Measurements from ENCODE around the gene GREB1.

The GREB1 gene

DNA sequence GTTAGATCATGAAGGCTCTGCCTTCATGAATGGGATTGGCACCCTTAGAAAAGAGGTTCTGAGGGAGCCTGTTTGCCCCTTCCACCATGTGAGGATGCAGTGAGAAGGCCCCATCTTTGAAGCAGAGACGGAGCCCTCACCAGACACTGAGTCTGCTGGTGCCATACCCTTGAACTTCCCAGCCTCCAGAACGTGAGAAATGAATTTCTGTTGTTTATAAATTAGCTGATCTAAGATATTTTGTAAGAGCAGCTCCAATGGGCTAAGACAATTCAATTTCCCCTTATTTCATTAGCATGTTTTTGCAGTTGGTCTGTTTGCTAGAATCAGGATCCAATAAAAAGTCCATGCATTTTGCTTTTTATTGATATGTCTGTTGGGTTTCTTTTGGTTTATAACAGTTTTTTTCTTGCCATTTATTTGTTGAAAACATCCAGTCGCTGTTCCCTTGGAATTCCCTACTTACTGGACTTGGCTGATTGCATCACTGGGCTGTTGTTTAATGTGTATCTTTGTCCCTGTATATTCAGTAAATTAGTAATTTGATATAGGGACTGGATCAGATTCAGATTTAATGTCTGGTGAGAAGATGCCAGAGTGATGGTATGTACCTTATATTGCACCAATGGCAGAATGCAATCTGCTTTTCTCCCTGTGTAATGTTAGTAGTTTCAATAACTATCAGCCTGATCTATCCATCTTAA, 24.0 kb upstream of the GREB1 start:
- DNase-seq = no peak

DNA sequence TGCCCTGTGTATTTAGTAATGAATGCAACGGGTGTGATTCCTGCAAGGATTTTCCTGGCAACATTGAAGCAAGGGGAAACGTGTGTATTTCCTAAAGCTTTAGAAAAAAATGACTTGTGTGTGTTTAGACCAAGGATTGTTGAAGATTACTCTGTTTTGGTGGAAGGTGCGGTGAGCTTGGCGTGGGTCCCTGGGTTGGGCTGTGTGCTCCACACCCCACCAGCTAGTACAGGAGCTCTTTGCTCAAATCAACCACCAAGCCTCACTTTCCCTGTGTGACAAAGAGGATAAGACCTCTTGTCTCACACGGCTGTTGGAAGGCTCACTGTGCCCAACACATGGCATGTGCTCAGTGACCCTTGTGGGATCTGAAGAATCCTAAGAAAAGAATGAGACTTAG, 21.4 kb upstream of the GREB1 start:
- DNase-seq = no peak

DNA sequence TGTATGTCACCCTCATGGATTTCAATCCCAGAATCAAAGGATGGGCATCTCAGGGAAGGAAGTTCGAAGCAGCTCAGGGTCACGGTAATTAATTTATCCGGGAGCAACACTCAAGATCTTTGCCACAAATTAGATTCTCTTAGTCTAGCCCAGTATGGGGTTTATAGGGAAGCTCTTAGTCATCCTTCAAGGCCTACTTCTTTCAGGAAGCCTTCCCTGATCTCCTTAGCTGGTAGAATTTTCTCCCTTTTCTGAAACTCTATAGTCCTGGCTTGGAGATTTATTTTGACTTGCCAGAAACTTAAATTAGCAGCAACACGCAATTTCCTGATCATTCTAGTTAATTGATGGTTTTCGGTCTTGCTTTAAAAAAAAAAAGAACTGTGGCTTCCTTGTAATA, 20.5 kb upstream of the GREB1 start:
- DNase-seq = no peak

DNA sequence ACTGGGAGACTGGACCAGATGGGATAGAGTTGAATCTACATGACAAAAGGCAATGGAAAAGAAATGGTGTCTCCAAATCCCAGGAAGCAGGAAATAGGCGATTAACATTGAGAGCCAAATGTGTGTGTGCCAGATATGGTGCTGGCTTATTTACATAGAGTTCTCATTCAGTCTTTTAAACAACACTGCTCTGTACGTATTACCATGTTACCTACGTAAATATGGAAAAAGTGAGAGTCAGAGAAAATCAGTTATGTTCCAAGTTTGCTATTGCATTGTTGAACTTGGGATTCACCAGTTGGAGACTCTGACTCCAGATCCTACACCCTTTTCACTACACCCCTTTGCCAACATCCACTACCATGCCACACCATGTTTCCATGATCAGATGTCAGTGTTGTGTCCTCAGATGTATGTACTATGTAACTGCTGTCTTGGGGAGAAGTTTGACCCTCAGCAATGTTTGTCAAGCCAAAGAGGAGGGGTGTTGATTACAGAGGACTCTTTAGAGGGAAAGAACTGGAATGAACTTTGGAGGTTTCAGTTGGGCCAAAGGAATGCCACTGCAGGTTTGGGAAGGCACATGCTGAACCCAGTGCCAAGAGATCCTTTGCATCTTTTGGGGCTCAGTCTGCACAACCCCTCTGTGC, 19.6 kb upstream of the GREB1 start:
- DNase-seq = no peak

DNA sequence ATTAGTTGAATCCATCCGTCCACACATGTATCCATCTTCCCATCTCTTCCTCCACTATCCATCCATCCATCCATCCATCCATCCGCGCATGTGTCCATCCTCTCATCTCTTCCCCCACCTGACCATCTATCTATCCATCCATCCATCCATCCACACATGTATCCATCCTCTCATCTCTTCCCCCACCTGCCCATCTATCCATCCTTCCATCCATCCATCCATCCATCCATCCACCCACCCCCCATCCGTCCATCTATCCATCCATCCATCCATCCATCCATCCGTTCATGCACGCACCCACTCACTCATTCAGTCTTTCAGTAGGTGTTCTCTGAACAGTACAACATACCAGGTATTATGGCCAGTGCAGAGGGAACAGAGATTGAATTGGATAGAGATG, 18.9 kb upstream of the GREB1 start:
- no peak for DNase-seq

DNA sequence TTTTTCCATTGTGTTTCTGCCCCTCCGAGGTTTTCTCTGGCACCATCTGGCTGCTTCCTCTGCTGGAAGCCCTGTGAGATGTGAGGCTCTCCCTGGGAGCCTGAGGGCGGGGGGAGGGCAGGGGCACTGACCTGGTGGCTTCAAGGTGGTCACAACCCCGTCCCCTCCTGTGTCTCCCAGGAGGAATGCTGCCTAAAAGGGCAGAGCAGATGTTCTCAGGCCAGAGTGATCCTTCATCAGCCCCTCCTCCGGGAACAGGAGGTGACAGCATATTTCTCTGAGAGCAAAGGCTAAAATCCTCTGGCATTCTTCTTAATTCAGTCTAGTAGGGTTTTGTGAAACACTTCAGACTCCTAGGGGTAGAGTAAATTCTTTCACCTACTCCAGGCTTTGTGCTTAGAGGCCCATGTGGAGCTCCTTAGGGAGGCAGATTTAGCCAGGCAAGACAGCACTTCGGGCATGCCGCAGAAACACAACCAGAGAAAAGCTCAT, 18.3 kb upstream of the GREB1 start:
- DNase-seq = no peak

DNA sequence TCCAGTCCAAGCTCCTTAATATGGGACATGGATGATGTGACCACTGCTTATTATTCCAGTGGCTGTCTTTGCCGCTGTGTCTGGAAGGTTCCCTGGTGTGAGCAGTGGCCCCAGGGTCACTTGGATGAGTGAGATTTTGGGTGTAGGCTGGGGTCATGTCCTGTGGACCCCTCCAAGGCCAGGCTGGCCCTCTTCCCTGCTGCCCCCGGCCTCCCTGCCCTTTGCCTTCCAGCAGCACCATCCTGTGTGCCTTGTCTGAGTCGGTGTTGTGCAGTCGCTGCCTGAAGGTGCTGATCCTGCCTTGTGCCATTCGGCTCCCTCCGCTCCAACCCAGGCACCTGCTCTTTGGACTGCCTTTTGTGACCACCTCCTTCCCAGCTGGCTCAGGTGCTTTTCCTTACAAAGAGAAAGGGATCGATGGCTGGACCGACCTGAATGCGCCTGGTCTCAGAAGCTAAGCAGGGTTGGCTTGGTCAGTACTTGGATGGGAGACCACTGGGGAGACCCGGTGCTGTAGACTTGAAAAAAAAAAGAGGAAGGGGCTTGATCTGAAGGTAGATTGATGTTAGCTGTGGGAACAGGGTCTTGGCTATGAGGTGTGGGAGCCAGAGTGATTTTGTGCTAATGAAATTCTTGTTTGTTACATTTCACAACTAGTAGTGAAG, 16.7 kb upstream of the GREB1 start:
- no peak for DNase-seq

DNA sequence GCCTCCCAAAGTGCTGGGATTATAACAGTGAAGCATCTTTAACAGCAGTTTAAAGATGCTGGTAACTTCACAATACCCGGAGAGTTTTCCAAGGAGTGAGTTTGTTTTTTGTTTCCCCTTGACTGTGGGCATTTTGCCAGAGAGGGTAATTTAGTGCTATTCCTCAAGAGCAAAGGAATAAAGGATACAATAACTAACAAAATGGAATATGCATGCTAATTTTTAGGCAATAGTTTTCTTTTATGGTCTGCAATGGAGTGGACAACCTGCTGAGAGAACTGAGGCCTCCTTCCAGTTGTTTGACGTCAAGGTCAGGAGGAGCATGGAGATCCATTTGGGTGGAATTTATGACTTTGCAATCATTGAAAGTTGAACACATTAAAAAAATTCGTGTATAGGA, 15.9 kb upstream of the GREB1 start:
- DNase-seq = no peak

DNA sequence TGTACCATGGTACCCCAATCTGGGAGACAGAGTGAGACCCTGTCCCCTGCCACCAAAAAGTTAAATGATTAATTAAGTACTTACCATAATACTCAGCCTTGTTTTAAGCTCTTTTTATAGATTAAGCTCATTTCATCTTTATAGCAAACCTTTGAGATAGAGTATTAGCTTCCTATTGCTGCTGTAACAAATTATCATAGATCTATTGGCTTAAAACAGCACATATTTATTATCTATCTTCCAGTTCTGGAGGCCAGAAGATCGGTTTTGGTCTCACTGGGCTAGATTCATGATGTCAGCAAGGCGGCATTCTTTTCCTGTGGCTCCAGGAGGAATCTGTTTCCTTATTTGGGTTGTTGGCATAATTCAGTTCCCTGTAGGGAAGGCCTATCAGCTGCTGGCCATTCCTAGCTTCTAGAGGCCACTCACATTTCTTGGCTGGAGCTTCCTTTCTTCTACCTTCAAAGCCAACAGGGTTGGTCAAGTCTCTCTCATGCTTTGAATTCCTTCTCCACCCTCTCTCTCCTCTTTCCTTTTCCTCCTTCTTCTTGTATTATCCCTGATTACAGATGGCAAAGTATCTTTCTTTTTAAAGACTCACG, 13.7 kb upstream of the GREB1 start:
- no peak for DNase-seq

DNA sequence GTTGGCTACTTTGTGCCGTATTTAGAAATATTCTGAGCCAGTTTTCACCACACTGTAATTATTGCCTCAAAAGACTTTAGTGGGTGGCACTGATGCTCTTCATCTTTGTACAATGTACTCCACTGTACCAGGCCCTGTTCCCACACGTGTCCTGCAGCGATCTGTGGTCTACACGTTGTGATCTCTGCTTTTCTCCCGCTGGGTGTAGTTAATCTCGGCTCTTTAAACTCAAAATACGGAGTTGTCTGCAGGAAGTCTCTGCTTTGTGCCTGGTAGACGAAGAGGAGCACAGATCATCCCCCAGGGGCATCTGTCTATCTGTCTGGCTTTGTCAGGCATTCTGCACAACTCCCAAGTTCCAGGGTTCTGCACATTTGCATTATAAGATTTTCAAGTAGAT, 12.1 kb upstream of the GREB1 start:
- DNase-seq = no peak

DNA sequence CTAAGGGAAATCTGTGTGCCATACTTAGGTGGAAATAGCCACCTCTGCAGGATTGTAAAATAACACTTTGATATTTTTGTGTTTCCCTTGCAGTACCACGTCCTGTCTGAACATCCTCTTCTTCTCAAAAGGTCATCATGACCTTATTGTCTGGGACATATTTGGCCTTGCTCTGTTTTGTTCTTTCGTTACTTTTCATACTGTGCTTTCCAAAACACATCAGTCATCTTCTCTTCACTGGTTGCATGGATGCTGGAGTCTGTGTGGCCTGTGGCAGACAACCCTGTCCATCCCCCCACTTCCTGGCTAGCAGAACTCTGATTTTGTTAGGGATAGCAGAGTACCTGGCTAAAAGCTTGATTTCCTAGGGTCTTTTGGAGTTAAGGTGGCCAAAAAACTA, 9.4 kb upstream of the GREB1 start:
- no peak for DNase-seq

DNA sequence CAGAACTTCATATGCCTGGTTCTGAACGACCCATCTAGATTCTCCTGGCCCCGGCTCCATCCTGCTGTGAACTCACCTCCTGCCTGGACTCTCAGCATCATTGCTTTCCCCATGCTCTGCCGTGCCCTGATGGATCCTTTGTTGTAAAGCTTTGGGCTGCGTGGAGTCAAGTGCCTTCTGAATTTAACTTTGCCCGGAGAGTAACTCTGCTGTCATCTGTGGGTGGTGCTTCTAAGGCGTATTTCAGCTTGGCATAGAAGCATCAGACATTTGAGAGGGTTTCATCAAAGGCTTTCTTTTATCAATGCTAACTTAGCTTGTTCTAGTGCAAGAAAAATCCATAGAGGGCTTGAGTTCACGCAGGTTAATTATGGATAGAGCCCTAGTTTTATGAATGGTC, 8.1 kb upstream of the GREB1 start:
- DNase-seq = no peak

DNA sequence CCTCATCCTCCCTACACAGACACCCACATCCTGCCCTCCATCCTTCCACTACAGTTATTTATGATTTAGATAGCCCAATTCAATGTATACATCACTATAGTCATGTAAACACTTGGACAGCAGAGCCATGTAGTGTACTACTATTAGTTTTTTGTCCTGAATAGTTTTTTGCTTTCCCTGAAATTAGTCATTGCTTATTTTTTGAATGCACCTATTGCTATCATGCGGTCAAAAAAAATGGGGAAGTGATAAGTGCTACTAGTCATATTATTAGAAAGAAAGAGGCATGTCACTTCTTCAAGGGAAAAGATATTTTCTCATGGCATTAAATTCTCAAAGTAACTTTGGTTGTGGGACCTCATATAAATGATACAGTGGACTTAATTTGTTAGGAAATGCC, 6.8 kb upstream of the GREB1 start:
- no peak for DNase-seq

DNA sequence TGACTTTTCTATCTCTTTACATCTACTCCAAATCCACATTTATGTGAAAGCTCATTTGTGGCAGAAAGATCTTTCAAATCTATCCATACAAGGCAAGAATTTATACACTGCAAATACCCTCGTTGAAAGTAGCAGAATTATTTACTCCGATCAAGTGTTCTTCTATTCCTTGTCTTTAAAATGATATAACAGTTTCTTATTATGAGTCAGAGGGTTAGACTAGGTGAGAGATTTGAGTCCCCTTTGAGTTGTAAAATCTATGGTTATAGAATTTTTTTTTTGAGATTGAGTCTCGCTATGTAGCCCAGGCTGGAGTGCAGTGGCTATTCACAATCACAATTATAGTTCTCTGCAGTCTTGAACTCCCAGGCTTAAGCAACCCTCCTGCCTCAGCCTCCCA, 5.6 kb upstream of the GREB1 start:
- no peak for DNase-seq

DNA sequence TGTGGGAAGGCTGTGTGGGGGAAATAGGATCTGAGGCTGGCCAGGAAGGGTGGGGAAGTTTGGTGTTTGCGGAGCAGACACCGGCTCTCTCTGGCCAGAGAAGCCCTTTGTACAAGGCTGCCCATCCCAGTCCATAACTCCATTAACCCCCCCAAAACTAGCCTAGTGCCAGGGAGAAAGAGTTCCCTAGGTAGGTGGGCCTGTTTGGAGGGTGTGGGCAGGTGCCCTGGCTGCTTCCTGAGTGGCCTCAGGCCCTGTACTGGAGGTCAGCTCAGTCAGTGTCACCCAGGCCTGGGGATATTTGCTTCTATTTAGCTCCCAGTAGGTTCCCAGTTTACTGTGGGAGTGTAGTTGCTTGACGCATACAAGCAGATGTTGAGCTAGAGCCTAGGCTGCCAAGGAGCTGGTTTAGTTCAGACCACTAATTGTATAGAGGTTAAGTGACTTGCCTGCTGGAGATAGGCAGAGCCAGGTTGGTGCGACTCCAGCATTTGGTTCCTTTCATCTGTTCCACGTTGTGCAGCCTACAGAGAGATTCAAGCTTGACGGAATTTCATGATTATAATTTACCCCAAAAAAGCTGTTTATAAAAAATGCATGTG, 2.9 kb upstream of the GREB1 start:
- DNase-seq = no peak

DNA sequence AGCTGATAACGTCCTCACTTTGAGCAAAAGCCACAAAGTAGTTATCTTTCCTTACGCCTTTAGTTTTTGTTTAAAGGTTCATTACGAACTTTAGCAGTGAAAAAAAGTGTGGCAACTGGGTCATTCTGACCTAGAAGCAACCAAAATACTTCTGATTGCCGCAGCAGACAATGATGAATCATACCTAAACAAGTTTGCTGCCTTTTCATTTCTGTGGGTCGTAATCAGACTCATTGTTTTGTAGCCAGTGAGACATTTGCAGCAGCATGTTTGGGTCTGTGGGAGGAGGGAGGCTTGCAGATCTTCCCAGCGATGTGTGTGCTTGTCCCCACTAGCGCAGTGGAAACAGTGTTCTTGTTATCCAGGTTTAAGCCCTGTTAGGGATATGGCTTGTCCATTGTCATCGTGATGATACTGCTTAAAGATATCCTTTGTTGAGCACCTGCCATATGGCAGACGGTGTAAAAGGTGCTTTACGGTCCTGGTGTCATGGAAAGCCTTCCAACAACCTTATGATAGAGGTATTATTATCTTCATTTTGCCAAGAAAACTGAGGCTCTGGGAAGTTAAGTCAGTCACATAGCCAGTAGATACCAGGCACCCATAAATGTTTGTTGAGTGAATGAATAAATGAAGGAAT, 1.3 kb upstream of the GREB1 start:
- DNase-seq = no peak

DNA sequence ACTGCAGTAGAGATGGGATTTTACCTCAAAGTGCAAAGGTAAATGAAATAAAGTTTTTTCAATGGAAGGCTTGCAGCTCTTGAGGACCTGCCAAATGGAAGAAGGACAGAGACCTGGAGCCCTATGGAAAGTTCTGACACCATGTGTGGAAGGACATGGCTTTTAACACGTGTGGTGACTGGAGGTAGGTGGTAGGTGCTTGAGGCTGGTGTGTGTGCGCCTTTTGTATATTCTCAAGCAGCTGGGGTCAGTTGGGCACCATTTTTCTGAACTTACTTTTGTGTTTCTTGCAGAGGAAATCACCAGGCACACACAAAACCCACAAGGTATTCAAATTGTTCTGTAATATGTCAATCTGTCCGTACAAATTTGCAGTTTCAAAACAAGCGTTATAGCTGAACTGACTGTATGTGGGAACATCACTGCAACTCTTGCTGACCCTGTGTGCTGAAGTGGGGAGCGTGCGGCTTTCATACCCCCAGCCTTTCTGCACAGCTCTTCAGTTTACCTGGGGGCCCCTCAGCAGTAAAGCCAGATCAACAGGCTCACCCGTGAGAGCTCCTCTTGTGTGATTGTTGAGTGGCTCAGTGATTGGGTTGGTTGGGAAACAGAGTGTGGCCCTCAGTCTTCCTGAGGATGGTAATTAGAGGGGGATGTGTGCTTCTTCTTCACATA, 363 bp downstream of the GREB1 start:
- DNase-seq = no peak

DNA sequence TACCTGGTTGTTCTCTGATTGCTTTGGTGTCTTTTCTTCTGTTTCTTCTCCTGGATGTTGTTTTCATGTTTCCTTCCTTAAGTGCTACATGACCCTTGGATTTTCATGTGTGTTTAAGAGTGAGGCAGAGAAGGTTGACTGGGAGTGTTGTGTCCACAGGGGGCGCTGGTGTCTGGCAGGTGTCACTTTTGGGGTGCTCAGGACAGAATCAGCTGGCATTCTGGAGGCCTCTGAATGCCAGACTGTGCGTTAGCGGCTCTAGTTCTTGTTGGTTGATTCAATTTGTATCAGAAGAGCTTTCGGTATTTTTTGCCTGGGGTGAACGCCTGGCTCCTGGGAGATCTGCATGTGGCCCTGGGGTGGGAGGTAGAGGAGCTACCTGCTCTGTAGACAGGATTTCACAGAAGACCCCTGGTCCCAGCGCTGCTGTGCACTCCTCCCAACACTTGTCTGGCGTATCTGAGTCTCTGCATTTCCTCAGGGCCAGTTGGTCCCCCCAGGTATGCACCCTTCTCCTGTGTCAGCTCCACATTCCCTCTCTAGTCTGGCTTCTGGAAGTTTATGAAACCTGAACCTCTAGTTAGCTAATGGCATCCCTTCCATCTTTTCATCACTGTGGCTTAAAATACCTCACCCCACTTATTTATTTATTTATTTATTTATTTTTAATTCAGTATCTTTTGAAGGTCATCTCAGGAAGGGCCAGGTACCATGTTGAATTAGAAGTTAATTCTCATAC, 1.1 kb downstream of the GREB1 start:
- DNase-seq = no peak

DNA sequence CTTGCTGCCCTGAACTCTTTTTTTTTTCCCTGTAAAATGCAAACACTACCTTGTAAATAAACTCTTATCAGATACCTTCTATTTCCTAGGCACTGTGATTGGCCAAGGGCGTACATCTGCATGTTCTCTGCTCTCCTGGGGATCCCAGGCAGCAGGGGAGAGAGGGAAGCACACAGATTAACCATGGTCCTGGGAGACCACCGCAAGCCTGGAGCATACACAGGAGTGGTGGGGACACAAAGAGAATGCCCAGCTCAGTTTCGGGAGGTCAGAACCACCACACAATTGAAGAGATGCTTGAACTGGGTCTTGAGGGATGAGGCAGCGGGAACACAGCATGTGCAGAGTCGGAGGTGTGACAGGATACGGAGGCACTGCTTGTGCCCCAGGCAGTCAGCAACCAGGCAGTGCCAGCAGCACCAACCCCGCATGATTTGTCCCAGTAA, 2.1 kb downstream of the GREB1 start:
- DNase-seq = no peak

DNA sequence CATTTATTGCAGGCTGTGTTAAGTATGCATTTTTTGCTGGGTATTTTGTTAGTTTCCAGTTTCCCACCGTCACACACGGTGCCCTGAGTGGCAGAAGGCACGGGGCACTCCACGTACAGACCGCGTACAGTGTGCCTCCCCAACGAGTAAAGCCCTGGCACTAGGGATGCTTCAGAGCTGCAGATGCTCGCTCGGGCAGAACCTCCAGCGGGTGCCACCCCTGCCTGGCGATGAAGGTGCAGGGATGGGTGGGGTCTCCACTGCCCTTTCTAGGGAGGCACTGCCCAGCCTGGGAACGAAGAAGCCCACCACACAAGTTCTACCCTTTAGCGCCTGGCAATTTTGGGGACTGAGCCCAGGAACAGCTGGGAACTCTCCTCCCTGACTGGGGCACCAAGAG, 4.1 kb downstream of the GREB1 start:
- DNase-seq = no peak

DNA sequence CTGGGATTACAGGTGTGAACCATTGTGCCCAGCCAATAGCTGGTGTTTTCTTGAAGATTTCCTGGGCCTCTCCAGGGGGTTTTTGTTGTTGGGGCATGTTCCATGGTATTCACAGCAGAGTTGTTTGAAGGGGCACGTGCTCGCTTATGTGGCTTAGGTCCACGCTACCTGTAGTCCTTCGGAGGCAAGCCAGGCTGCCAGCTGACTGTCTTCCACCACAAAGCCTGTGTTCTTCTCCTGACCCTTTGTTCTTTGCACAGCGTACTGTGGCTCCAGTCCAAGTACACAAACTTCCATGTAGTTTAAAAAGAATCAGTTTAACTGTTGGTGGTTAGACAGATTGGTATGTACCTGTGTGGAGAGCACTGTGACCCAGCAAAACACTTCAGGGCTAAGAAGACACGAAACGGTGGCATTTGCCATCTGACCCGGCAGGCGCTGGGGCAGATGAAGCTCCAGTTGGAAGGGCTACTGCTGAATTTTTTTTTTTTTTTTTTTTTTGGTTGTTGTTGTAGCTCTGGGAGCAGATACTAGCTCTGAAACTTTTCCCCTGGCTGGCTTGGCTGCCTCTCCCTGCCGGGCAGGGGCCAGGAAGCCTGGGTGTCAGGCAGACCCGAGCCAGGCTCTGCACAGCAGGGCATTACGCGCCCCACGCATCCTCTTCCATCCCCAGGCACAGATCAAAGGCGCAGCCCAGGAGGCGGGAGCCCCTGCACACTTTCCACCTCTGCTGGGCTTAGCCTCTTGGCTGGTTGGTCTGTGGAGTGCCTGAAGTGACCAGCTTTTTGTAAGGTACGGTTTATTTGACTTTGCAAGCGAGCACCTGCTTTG, 5.7 kb downstream of the GREB1 start:
- no peak for DNase-seq
